Upper lobe of right lung (tissue), 1 donor: ENCODE data around the gene SEMA5B. TPM values are rescaled to one million over a fixed set of nuclear protein-coding genes. Genes with fewer than 3 reads are reported as not detected.

Experiments
- ATAC-seq: fragments of 200-7000 bp; cut with Tn5 transposase; one replicate; pipeline ENCODE4 v1.9.1; 2020; ENCODE audit warnings: mild to moderate bottlenecking, moderate library complexity
- DNase-seq: peaks from one replicate; pipeline ENCODE4 v3.0.0-alpha.2; 2020
- H3K27ac ChIP-seq: fragments of 200-600 bp; one replicate; pipeline ENCODE4 v1.8.0; 2022
- H3K27me3 ChIP-seq: fragments of 200-600 bp; one replicate; pipeline ENCODE4 v1.8.0; 2022; ENCODE audit warnings: mild to moderate bottlenecking
- H3K36me3 ChIP-seq: fragments of 200-600 bp; one replicate; pipeline ENCODE4 v1.8.0; 2022
- H3K4me1 ChIP-seq: fragments of 200-600 bp; one replicate; pipeline ENCODE4 v1.8.0; 2022
- H3K4me3 ChIP-seq: fragments of 200-600 bp; one replicate; pipeline ENCODE4 v1.8.0; 2022; ENCODE audit warnings: mild to moderate bottlenecking
- H3K9me3 ChIP-seq: fragments of 200-600 bp; one replicate; pipeline ENCODE4 v1.8.0; 2022
- intact Hi-C: fragments of 100-400 bp; cut with DNase I; formaldehyde crosslinking; loops from one replicate; pipeline ENCODE4 v1.11.0; 2022
- total RNA-seq: library from RNA; stranded (reverse); fragmentation: NEBNext Ultra II Directional; extraction: Animal tissue kit (Norgen Biotek cat#: 25700); gene quantifications from one replicate; pipeline ENCODE4 v1.2.1, GENCODE V29; 2021
- TF ChIP-seq, protein P1 (sequence below): fragments of 200-600 bp; IDR thresholded peaks from one replicate; pipeline ENCODE4 v1.8.0; 2022; ENCODE audit warnings: antibody characterized with exemption
- donor health status: DM: no; HTN: yes; CAD: no; lungs with severe emphysema.

The SEMA5B gene
- total RNA-seq, 1 donor from 2014 or later, result 2.3 TPM

DNA sequence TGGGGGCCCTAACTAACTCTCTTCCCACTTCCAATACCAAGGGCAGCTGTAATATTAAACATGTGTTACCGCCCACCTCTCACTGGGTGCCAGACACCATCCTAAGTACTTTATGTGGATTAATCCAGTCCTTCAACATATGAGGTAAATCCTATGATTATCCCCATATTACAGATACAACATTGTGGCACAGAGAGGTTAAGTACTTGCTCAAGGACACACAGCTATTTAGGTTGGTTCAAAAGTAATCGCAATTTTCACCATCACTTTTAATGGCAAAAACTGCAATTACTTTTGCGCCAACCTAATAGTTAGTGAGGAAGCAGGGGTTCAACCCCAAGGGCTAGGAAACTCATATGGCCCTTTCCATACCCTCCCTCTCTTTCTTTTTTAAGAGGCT lies 100.8 kb downstream of the SEMA5B start:
- H3K4me1 ChIP-seq, result no peaks in the 10 kb centered on the region
- DNase-seq (no peak), ATAC-seq (no peak)
- intact Hi-C loops, result no loop called here
- no peaks in the 10 kb centered on the region for H3K36me3 ChIP-seq
- H3K4me3 ChIP-seq, result no peak overlapping the region
- H3K9me3 ChIP-seq, result no peaks in the 10 kb centered on the region
- TF ChIP-seq, protein P1, sequence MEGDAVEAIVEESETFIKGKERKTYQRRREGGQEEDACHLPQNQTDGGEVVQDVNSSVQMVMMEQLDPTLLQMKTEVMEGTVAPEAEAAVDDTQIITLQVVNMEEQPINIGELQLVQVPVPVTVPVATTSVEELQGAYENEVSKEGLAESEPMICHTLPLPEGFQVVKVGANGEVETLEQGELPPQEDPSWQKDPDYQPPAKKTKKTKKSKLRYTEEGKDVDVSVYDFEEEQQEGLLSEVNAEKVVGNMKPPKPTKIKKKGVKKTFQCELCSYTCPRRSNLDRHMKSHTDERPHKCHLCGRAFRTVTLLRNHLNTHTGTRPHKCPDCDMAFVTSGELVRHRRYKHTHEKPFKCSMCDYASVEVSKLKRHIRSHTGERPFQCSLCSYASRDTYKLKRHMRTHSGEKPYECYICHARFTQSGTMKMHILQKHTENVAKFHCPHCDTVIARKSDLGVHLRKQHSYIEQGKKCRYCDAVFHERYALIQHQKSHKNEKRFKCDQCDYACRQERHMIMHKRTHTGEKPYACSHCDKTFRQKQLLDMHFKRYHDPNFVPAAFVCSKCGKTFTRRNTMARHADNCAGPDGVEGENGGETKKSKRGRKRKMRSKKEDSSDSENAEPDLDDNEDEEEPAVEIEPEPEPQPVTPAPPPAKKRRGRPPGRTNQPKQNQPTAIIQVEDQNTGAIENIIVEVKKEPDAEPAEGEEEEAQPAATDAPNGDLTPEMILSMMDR, result no peak
- H3K27ac ChIP-seq, result no peak overlapping the region
- peaks cover 19% of the 10 kb centered on the region for H3K27me3 ChIP-seq

DNA sequence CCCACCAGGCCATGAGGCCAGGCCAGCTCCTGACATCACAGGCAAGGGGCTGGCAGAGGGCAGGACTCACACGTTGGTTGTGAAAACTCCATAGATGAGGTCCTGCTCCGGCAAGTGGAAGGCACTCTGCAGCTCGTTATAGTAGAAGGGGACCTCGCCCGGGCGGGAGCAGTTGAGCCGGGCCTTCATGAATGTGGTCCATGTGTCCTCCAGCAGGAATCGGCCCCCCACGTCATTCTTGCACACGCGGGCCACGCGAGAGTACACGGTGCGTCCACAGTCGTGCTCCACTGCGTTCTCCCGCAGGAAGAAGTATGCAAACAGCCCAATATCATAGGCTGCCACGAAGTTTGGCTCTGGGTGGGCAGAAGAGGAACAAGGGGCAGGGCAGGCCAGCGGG lies 101.2 kb downstream of the SEMA5B start:
- intact Hi-C loops, result no loop called here
- H3K36me3 ChIP-seq, result no peaks in the 10 kb centered on the region
- H3K27me3 ChIP-seq, result peaks cover 23% of the 10 kb centered on the region
- H3K9me3 ChIP-seq, result no peaks in the 10 kb centered on the region
- ATAC-seq (no peak), DNase-seq (no peak)
- no peak overlapping the region for H3K27ac ChIP-seq
- TF ChIP-seq, protein P1, result no peak
- no peaks in the 10 kb centered on the region for H3K4me1 ChIP-seq
- no peak overlapping the region for H3K4me3 ChIP-seq

DNA sequence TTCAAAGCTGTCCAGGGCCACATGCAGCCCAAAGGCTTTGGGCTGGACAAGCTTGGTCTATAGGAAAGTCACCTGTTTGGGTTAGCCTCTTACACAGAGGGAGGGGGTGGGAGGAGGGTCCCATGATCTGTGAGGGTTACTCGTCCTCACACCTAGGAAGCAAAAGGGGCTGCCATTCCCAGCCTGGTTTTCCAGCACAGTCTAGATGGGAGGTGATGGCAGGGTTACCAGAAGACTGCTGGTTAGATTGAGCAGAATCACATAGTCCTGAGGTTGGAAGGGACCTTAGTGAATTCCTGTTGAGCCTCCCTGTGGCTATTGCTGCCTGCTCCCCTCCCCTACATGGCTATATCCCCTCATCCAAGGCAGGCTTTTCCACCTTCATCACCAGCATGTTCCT lies 101.8 kb downstream of the SEMA5B start:
- H3K27ac ChIP-seq, result no peak overlapping the region
- H3K36me3 ChIP-seq, result no peaks in the 10 kb centered on the region
- intact Hi-C loops, result no loop called here
- no peak for ATAC-seq
- no peaks in the 10 kb centered on the region for H3K9me3 ChIP-seq
- H3K27me3 ChIP-seq, result peaks cover 26% of the 10 kb centered on the region
- TF ChIP-seq, protein P1, result no peak
- no peaks in the 10 kb centered on the region for H3K4me1 ChIP-seq
- no peak overlapping the region for H3K4me3 ChIP-seq
- DNase-seq, result no peak

DNA sequence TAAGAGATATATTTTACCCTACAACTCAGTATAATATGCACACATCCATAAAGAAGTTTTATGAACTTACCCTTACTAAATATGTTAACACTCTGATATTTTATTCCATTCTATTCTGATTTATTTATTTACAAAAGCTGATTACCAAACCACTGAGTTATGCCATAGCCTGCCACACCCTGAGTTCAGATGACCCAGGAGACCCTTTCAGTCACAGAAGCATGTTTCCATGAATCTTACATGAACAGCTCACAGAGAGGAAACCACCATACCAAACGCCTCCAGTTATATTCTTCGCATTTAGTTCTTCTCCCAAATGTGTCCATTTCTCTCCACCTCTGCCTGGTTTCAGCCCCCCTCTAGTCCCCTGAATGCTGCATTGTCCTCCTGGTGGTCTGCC lies 103.5 kb downstream of the SEMA5B start:
- Histone ChIP-seq H3K4me3 (no peak overlapping the region), H3K36me3 (no peaks in the 10 kb centered on the region), H3K4me1 (no peaks in the 10 kb centered on the region), H3K27me3 (peaks cover 26% of the 10 kb centered on the region), H3K27ac (no peak overlapping the region), H3K9me3 (no peaks in the 10 kb centered on the region)
- TF ChIP-seq, protein P1, result no peak
- ATAC-seq (no peak), DNase-seq (no peak)
- intact Hi-C loops, result no loop called here

DNA sequence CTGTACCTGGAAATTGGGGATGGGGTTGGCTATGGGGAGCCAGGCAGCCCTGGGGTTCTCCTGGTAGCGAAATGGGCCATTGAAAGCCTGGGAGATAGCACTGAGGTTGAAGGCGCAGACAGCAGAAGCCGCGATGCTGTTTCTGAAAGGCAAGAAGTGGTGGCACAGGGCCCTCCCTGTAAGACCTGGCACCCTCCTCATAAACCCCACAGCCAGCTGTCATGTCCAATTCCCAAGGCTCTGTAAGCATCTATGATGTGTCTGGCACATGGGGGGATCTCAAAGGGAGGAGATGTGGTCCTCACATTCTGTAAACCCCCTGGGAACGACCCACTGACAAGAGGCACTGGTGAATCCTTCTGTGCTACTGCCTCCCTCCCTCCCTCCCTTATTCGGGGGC lies 104.0 kb downstream of the SEMA5B start:
- Histone ChIP-seq H3K4me1 (no peaks in the 10 kb centered on the region), H3K4me3 (no peak overlapping the region), H3K27ac (no peak overlapping the region), H3K9me3 (no peaks in the 10 kb centered on the region), H3K36me3 (no peaks in the 10 kb centered on the region), H3K27me3 (peaks cover 26% of the 10 kb centered on the region)
- DNase-seq, result no peak
- no peak for ATAC-seq
- TF ChIP-seq, protein P1, result no peak
- intact Hi-C loops, result no loop called here
